ENCODE measurements around the gene CLEC10A.

GRCh38 chr17:7097940-7098339 lies 17.9 kb upstream of the CLEC10A start:
- TF ChIP-seq CTCF (IDR thresholded peaks at IDR 0.05) (no peak), POLR2A (IDR thresholded peaks at IDR 0.05) (no peak)
